Adrenal gland (tissue), 12 donors: Measurements from ENCODE around the gene PELI2. TPM values are rescaled to one million over a fixed set of nuclear protein-coding genes. Genes with fewer than 3 reads are reported as not detected.

Experiments used
- DNase-seq, 7 donors: peaks; one replicate each; pipeline ENCODE4 v3.0.0-alpha.2; 2019 to 2020
- H3K27ac ChIP-seq, 5 donors: fragments of 200-600 bp; sonication (generic) in 4 of 5; 1 replicate in 3 of 5; 2 replicates in 2 of 5; pipeline versions ENCODE4 v1.5.1 to v1.8.0; 2016 to 2020; ENCODE audit warnings: mild to moderate bottlenecking in 1 of 5
- H3K27me3 ChIP-seq: fragments of 200-600 bp; 2 replicates; pipeline ENCODE4 v1.8.0; 2021
- H3K36me3 ChIP-seq, 2 donors: fragments of 200-600 bp; replicated peaks in 1 of 2; 1 replicate in 1 of 2; 2 replicates in 1 of 2; pipeline versions ENCODE4 v1.5.1 to v1.8.0; 2018 to 2022
- H3K4me1 ChIP-seq, 2 donors: fragments of 200-600 bp; replicated peaks in 1 of 2; 1 replicate in 1 of 2; 2 replicates in 1 of 2; pipeline versions ENCODE4 v1.5.1 to v1.8.0; 2018 to 2021
- H3K4me3 ChIP-seq, 4 donors: fragments of 200-600 bp; sonication (generic) in 3 of 4; one replicate each; pipeline ENCODE4 v1.5.1; 2016 to 2018
- H3K9me3 ChIP-seq, 3 donors: fragments of 200-600 bp; sonication (generic) in 1 of 3; replicated peaks in 1 of 3; 1 replicate in 2 of 3; 2 replicates in 1 of 3; pipeline versions ENCODE4 v1.5.1 to v1.8.0; 2016 to 2021
- POLR2A ChIP-seq, 2 donors: fragments of 450-650 bp; IDR thresholded peaks; one replicate each; pipeline ENCODE4 v1.6.1; 2017; ENCODE audit warnings: antibody characterized with exemption in 2 of 2, mild to moderate bottlenecking in 2 of 2, moderate library complexity in 1 of 2
- WGBS, 4 donors: extraction: QIAGEN DNeasy Blood & Tissue Kit in 2 of 4; methylation state at CpG; one replicate each; pipeline versions ENCODE4 v1.1.5 to v1.1.7; 2013 to 2017; 5-methylcytosine and 5-hydroxymethylcytosine counted together
- intact Hi-C, 2 donors: fragments of 100-400 bp; cut with DNase I; formaldehyde crosslinking; loops; one replicate each; pipeline versions ENCODE4 v1.14.1 to v1.15.0; 2022 to 2023
- polyA plus RNA-seq, 3 donors: library from polyadenylated mRNA; stranded (reverse); fragments of 200-250 nt in 2 of 3; fragments of 350-450 nt in 1 of 3; fragmentation: Illumina TruSeq in 1 of 3; extraction: RNeasy Lipid Tissue Mini Kit (QIAGEN cat#74804) in 1 of 3; gene quantifications; one replicate each; pipeline ENCODE4 v1.2.3, GENCODE V29; 2013 to 2014
- total RNA-seq, 9 donors: library from RNA; depleted of rRNA in 4 of 9; stranded (reverse); fragments of >200 nt in 4 of 9; fragments of 120-200 nt in 1 of 9; fragmentation: NEBNext Ultra II Directional in 1 of 9; extraction: Animal tissue kit (Norgen Biotek cat#: 25700) in 1 of 9; gene quantifications; one replicate each; pipeline versions ENCODE4 v1.1.0 to v1.2.4, GENCODE V29; 2013 to 2023
- TF ChIP-seq, protein P1 (sequence below), 6 experiments: fragments of 450-650 bp in 4 of 6; fragments of 200-600 bp in 2 of 6; sonication (generic) in 1 of 6; IDR thresholded peaks; 1 replicate in 5 of 6; 2 replicates in 1 of 6; pipeline versions ENCODE4 v1.5.1 to v1.8.0; 2016 to 2021; ENCODE audit warnings: antibody characterized with exemption in 6 of 6, mild to moderate bottlenecking in 2 of 6, moderate library complexity in 1 of 6
- donor health status: healthy with polysubstance abuse.
- donor health status: Bipolar disorder and iron deficiency.
- donor health status: DM: yes; HTN: yes; CAD: no.
- donor health status: DM: no; HTN: no; CAD: no.
- donor health status: DM: no; HTN: no; CAD: no.
- donor health status: DM: yes; HTN: yes; CAD: no.

PELI2 gene
- total and polyA plus RNA-seq, 12 donors: 1.4 to 14.1 (median 5.9) TPM

DNA sequence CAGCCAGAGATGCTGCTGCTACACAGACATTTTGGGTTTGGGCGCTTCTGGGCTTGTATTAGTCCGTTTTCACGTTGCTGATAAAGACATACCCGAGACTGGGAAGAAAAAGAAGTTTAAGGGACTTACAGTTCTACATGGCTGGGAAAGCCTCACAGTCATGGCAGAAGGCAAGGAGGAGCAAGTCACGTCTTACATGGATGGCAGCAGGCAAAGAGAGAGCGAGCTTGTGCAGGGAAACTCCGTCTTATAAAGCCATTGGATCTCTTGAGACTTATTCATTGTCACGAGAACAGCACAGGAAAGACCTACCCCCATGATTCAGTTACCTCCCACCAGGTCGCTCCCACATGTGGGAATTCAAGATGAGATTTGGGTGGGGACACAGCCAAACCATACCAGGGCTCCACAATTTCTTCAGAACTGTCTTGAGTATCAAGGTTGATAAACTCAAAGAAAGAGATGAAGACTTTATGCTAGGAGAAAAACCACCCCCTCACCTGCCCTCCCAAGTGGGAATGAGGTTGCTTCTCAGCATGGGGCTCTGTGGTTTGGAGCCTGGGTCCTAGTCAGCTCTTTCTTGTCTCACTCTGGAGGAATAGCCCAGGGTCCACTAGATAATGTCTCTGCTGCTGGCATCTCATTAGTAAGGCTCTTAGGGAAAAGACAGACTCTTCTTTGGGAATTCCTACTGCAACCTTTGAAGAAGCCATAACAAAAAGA lies 200.3 kb downstream of the PELI2 start:
- peaks cover 0 to 5% of the 10 kb centered on the region in 2 donors for H3K4me1 ChIP-seq
- no peak for DNase-seq
- intact Hi-C loops: no loop called here
- WGBS, 4 donors: 90 to 96% (median 92%) methylated on average over 9 of the region's 9 CpGs
- no peak overlapping the region for H3K4me3 ChIP-seq
- no peaks in the 10 kb centered on the region for H3K36me3 ChIP-seq
- no peaks in the 10 kb centered on the region for H3K27me3 ChIP-seq
- no peak overlapping the region for H3K27ac ChIP-seq
- no peaks in the 10 kb centered on the region for H3K9me3 ChIP-seq
- TF ChIP-seq, protein P1, sequence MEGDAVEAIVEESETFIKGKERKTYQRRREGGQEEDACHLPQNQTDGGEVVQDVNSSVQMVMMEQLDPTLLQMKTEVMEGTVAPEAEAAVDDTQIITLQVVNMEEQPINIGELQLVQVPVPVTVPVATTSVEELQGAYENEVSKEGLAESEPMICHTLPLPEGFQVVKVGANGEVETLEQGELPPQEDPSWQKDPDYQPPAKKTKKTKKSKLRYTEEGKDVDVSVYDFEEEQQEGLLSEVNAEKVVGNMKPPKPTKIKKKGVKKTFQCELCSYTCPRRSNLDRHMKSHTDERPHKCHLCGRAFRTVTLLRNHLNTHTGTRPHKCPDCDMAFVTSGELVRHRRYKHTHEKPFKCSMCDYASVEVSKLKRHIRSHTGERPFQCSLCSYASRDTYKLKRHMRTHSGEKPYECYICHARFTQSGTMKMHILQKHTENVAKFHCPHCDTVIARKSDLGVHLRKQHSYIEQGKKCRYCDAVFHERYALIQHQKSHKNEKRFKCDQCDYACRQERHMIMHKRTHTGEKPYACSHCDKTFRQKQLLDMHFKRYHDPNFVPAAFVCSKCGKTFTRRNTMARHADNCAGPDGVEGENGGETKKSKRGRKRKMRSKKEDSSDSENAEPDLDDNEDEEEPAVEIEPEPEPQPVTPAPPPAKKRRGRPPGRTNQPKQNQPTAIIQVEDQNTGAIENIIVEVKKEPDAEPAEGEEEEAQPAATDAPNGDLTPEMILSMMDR (IDR thresholded peaks at IDR 0.05): no peak
- TF ChIP-seq POLR2A (IDR thresholded peaks at IDR 0.05): no peak

DNA sequence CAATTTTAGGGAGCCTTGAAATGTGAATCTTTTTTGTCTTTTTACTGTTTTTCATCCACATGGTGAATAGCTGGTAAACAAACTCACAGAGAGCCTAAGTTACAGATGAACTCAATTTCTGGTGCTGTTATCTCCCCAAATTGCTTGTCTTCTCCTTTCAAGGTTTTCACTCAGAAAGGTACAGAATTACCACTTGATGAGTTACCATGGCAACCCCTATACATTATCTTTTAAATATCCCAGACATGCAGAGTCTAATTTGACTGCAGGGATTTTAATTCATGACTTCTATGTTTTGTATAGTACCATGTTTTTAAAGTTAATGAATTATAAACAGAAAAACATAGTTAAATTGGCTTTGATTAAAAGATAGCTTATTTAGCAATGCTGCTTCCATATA lies 203.7 kb downstream of the PELI2 start:
- H3K4me1 ChIP-seq: no peaks in the 10 kb centered on the region
- no peaks in the 10 kb centered on the region for H3K27me3 ChIP-seq
- intact Hi-C loops: no loop called here
- no peak overlapping the region for H3K27ac ChIP-seq
- no peak for DNase-seq
- no peaks in the 10 kb centered on the region for H3K36me3 ChIP-seq
- H3K4me3 ChIP-seq: no peak overlapping the region
- TF ChIP-seq, protein P1 (IDR thresholded peaks at IDR 0.05): no peak
- TF ChIP-seq POLR2A (IDR thresholded peaks at IDR 0.05): no peak
- H3K9me3 ChIP-seq: no peaks in the 10 kb centered on the region

DNA sequence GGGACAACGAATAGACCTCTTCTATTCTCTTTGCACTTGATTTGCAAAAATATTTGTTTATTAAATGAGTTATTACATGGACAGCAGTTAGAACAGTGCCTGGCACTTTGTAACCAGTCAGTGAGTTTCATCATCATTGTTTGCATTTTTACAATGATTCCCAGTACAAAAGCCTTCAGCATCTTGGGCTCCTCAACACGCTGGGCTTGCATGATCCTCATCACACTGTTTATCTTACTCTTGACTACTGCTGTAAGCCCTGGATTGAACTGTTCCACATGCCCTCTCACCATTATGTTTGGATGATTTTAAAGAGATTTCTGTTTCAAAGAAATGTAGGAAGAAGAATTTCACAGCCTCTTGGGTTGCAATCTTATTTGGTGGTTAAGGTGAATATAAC lies 204.3 kb downstream of the PELI2 start:
- WGBS, 4 donors: 89 to 98% (median 94%) methylated on average over 2 of the region's 2 CpGs
- no peaks in the 10 kb centered on the region for H3K36me3 ChIP-seq
- no peak for DNase-seq
- H3K27ac ChIP-seq: no peak overlapping the region
- no peaks in the 10 kb centered on the region for H3K27me3 ChIP-seq
- TF ChIP-seq POLR2A (IDR thresholded peaks at IDR 0.05): no peak
- TF ChIP-seq, protein P1 (IDR thresholded peaks at IDR 0.05): no peak
- no peaks in the 10 kb centered on the region for H3K4me1 ChIP-seq
- H3K9me3 ChIP-seq: no peaks in the 10 kb centered on the region
- H3K4me3 ChIP-seq: no peak overlapping the region
- intact Hi-C loops: no loop called here

DNA sequence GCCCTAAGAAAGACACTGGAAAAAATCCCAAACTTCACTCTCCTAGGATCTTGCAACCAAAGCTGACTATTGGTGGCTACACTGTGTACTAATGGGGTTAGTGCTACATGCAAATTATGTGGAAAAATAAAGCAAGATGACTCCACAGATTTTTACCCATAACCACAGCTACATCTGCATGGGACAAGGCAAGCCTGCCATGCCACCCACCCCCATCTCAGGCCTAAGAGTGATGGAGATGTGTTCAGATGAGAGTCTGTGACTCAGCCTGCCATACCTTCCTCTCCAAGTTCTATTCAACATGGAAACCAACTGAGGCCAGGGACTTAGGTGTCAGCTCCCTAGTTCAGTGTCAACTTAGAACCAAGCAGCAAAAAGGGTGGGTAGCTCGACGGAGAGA lies 206.2 kb downstream of the PELI2 start:
- intact Hi-C loops: no loop called here
- Histone ChIP-seq H3K4me1 (no peaks in the 10 kb centered on the region), H3K27ac (no peak overlapping the region), H3K27me3 (no peaks in the 10 kb centered on the region), H3K4me3 (no peak overlapping the region), H3K9me3 (no peaks in the 10 kb centered on the region), H3K36me3 (no peaks in the 10 kb centered on the region)
- DNase-seq: no peak
- 84 to 100% (median 96%) methylated on average over 2 of the region's 2 CpGs for WGBS, 4 donors
- TF ChIP-seq POLR2A (IDR thresholded peaks at IDR 0.05): no peak
- TF ChIP-seq, protein P1 (IDR thresholded peaks at IDR 0.05): no peak
